Cerebellar nuclear complex (tissue), 1 donor: ENCODE results near the gene PRKCD.

ENCODE experiments used
- DNase-seq, 2 experiments: peaks; one replicate each; lab custom pipeline; 2025; lab: John Stamatoyannopoulos, UW

PRKCD gene

DNA sequence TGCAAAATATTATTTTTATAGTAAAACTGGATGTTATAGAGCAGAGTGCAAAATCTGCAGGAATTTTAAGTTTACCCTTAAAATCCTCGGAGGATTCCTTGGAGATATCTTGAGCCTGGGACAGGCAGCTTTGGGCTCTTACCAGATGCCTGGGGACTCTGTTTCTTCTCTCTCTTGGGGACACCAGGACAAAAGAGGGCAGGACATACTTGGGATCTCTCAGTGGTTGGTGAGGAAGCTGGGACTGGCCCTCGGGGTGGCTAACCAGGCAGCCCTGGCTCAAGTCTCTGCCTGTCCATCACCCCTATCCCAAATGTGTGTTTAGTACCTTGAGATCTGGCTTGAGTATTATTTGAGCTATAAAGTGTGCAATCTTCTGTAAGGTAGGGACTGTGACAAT lies 56.2 kb downstream of the PRKCD start:
- no peak for DNase-seq

DNA sequence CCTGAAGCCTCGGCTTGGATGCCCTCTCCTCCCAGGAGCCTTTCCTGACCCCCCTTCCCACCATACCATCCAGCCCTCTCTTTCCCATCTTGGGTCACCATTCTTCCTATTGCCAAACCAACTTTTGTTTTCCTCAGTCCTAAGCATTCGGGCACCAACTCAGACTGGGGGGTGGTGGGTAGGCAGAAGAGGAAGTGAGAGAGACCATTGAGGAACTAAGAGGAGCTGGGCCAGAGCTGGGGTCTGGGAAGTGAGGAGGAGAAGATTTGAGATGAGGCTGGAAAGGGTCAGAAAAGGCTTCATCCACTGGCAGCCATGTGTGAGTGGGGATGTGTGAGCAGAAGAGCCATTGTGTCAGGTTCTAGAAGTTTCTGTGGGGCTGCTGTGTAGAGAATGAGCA lies 57.1 kb downstream of the PRKCD start:
- no peak for DNase-seq

DNA sequence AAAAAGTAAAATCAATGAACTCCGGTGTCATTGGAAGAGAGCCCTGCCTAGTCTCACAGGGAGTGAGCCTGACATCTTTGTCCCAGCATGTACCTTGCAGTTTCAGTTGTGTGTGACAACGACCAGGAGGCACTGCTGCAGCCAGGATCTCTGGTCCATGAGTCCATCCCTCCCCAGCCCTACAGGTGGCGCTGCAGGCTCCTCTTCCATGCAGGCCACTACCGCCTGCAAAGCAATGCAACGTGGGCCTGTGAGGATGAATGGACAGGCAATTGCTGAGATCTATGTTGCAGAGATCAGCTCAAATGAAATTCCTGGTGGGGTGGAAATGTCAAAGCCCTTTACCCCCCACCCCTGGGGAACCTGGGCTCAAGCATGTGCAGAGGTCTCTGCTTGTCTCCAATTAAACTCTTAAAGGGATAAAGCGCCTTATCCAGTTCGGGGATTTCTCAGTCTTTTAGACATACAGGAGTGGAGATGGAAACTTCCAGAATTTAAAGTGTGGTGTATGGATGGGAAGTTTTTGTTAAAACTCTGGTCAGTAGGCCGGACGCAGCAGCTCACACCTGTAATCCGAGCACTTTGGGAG lies 59.0 kb downstream of the PRKCD start:
- no peak for DNase-seq

DNA sequence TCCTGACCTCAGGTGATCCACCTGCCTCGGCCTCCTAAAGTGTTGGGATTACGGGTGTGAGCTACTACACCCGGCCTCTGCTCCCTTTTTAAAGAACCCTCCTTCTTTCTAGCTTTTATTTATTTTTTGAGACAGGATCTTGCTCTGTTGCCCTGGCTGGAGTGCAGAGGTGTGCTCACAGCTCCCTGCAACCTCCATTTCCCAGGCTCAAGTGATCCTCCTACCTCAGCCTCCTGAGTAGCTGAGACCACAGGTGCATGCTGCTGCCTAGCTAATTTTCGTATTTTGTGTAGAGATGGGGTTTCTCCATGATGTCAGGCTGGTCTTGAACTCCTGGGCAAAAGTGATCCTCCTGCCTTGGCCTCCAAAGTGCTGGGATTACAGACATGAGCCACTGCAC lies 60.3 kb downstream of the PRKCD start:
- DNase-seq, result no peak

DNA sequence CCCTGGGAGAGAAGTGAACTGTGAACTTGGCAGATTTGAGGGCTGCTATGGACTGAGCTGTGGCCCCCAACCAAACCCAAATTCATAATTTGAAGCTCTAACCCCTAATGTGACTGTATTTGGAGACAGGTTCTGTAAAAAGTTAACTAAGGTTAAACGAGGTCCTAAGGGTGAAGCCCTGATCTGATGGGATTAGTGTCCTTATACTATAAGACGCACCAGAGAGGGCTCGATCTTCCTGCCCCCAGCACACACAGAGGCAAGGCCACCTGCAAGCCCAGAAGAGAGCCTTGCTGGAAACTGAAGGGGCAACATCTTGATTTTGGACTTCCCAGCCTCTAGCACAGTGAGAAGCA lies 60.8 kb downstream of the PRKCD start:
- no peak for DNase-seq

DNA sequence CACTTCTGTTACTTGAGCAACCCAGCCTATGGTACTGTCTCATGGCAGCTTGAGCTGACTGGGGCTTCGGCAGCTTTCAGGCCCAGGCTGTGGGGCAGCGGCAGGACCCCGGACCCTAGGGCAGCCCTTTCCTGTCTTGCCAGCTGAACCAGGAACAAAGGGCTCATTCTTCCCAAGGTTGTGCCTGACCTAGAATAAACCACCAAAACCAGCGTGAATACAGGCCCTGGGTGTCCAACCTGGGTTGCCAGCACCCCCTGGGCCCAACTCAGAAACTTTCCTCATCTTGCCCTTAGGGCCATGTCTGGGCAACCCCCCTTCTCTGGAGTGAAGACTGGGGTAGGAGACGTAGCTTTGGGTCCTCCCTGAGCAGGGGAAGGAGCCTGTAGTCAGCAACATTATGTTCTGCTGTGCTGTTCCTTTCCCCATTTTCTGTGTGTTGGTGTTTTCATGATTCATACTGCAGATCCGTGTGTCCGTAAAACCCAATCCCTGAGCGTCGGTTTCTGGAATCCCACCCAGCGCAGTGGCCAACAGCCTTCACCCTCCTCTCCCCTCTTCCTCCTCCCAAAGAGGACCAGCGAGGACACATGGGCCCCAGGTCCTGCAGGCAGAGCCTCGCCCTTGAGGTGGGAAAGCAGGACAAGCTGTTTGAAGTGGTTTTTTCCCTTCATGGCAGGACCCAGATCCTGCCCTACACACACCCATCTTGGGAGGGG lies 61.3 kb downstream of the PRKCD start:
- no peak for DNase-seq

DNA sequence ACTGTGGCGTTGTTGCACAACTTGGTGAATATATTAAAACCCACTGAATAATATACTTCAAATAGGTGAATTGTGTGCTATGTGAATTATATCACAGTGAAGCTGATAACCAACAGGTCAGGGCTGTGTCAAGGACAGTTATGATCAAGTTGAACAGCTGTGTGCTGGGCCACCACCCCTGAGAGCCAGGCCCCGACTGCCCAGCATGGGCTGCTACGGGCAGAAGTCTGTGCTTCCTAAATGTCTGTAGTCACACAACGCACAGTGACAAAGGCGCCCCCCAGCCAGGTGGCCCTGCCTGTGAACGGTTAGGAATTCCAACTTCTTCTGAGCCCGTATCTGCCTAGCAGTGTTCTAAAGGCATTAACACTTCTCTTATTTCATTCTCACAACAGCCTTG lies 62.0 kb downstream of the PRKCD start:
- DNase-seq, result no peak

DNA sequence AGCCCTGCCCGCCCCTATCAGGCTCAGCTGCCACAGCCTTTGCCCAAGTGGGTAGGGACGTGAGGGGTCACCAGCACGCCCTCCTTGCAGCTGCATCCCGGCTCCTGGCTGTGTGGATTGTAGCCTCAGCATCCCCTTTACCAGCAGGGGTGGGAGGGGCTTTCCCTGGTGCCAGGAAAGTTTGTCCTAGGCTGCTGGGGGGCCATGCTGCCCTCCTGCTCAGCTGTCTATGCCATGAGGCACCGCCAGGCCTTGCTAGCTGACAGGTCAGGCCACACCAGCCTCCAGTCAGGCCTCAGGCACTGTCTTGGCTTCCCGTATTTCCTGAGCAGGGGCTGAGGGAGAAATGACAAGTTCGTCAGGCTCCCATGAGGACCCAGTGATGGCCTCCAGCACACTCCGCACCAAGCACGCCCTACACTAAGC lies 62.5 kb downstream of the PRKCD start:
- DNase-seq, result no peak

DNA sequence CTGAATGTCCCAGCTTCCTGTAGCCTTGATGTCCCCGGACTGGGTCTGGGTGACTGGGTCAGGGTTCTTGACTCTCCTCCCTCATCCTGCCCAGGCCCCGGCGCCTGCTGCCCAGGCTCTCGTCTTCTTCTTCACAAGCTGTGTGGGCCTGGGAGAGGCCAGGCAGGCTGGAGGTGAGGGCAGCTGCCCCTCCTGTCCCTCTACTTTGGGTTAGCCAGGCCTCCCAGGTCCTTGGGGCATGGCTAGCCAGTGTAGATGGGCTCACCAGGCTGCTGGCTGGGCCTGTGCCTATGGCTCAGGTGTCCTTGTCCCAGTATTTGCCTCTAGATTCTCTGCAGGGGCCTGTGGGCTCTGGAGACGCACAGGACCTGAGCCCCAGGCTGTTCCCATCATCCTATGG lies 63.0 kb downstream of the PRKCD start:
- DNase-seq, result no peak

DNA sequence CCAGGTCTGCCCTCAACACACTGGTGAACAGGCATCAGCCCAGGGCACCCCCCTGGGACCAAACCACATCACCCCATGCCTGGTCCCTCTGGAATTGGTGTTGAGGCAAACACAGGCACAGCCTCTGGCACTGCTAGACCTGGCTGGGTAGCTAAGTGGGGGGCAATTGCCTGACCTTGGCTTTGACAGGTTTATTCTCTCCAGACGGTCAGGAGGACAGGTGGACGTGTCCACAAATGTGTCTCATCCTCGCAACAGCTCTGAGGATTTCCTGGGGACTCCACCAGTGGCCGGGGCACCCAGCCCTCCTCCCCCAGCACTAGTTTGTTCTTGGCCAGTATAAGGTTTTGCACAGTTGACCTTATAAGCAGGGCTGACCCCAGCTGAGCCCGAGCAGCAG lies 63.5 kb downstream of the PRKCD start:
- no peak for DNase-seq

DNA sequence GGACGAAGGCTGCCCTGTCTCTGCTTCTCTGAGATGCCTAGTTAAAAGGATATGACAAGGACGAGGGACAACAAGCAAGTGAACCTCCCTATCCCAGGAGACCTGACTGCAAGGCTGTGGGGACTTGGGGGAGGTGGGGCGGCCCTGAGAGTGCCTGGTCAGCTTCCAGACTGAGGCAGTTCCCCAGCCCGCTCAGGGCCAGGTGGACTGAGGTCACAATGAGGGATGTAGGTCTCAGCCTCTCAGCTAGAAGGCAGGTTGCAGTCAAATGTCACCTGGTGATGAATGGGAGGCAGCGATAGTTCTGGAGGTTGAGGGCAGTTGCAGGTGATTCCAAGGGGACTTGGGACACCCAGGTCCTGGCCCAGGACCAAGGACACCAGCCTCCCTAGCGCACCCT lies 64.2 kb downstream of the PRKCD start:
- DNase-seq, result no peak

DNA sequence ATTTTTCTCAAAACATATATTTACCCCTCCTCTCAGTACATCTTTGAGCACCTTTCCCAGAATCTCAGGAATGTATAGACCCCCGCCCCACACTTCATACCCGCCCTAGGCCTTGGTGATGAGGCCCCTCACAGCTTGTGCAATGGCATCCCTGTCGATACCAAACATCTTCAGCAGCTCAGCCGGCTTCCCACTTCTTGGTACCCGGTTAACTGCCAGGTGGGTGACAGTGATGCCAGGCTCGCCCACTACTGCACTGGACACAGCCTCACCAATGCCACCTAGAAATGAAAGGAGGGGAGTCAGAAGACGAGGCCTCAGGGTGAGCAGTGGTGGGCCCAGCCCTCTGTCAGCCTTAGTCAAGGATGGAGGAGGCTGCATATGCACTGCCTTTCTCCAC lies 64.6 kb downstream of the PRKCD start:
- no peak for DNase-seq

DNA sequence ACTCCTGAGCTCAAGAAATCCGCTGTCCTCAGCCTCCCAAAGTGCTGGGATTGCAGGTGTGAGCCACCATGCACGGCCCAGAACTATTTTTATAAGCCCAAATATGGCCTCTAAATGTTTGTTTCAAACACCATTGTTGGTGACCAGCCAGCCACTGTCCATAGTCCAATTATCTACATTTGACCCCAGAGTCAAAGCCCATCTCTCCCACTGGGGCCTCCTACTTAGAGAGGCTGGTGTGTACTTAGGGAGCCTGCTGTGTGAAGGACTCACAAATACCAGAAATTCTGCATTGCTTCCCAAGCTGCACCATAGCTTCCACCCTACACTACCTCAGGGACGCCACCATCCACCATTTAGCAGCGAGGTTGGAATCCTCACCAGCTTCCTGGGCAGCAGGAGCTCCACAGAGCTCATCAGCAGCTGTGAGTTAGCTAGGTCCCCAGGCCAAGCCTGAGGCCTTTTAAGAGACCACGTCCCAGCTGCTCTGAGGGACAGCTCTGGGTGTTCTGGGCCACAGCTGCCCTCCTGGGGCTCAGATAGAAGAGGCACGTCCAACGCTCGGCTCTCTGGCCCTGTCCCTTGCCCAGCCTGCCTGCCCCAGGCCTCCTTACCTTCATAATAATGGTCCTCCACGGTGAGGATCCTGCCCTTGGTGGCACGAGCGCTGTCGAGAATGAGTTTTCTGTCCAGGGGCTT lies 65.3 kb downstream of the PRKCD start:
- no peak for DNase-seq

DNA sequence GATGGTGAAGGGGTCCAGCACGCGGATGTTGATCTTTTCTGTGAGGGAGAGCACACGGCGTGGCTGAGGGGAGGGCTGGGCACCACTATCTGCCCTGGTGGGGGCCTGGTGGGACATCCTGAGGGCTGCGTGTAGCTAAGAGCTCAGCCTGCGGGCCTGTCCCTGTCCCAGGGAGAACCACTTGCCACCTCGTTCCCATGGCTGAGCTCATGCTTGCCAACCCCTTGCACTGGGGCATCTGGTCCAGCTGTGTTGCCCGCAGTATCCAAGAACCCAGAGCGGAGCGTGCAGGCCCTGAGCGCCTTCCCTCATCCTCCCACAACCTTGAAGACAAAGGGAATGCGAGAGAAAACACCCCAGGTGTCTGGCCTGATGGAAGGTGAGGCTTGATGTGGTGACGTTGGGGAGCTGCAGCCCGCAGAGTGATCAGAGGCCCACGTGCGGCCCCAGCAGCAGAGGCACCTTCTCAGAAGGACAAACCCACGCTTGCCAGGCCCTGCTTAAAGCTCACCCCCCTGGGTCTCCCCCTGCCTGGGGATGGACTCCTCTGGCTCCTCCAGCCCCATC lies 65.9 kb downstream of the PRKCD start:
- no peak for DNase-seq

DNA sequence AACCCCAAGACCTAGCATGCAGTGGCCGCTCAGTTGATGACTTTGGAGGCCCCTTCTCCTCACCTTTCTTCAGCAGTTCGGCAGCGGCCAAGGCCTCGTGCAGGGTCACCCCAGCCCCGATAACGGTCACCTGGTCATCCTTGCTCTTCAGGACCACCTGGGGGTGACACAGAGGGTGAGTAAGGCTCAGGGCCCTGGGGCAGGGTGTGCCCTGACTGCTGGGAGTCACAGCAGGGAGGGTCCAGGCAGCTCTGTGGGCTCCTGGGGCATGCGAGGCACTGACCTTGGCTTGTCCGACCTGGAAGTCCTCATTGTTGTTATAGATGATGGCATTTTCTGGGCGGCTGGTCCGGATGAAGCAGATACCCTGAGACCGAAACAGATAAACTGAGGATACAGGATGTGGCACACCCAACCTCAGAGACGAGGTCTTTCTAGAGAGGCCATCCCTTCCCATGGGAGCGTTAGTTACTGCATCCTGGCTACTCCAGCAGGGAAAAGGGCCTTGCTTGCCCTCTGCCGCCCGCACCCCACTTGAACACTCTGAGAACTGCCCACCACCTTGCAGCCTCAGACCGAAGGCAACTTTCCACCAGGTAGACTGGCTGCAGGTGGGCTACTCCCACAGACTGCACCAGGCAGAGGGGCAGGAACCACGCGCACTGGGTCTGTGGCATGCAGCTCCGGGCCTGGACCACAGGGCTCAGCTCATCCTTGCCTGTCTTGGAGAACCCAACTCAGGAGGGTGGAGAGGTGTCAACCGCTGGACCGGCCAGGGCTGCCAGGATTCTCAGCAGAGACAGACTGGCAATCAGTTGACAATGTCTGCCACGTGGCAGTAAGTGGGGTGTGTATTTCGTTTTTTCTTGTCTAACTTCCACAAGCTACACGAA lies 67.2 kb downstream of the PRKCD start:
- no peak for DNase-seq

DNA sequence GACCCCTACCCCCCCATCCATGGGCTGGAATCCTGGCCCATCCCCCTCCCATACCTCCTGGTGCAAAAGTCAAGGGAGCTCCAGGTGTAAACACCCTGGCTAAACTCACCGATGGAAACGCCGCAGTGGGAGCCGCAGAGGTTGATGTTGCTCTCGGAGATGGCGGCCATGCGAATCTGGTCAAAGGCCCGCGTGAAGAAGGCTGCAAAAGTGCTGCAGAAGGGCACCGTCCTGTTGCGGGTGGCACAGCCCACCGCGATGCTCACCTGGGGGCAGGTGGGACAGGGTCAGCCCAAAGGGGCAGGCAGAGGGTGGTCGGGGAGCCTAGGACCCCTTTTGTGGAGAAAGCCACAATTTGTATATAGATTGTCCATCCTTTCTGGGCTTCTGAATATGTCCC lies 68.2 kb downstream of the PRKCD start:
- no peak for DNase-seq

DNA sequence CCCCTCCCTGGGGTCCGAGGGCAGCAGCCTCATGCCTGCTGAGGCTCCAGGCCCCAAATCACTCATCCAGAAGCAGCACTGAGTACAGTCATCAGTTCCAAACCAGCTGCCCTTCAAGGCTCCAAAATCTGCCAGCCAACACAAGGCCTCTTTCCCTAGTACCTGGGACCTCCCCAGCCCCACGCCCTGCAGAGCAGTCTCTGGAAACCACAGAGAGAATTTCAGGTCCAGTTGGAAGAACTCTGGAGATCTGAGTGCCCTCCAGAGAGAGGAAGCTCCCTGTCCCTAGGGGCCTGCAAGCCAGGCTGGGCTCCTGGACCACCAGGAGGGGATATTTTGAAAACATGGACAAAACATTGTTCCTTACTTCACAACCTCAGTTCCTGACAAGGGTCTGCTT lies 68.6 kb downstream of the PRKCD start:
- no peak for DNase-seq

DNA sequence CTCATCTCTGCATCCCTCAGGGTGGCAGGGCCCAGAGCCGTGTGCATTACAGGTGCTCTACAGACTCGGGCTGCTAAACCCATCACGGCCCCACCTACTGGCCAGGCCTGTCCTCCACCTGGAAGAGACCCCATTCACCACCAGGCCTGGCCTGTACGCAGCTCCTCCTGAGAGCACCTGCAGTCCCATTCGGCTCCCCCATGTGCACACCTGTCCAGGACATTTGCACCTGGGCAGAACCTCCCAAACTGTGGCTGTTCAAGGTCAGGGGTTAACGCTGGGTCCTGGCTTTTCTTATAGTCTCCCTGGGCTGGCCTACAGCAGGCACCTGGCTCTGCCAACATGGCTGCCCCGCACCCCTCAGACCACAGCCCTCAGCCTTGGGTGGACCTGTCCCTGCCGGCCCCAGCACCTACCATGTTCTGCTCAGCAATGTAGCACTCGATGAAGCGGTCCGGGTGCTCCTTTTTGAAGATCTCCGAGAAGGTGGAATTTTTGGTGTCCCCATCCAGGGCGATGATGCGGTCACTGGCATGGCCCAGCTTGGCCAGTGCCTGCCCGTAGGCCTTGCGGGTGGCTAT lies 69.1 kb downstream of the PRKCD start:
- DNase-seq, result no peak

DNA sequence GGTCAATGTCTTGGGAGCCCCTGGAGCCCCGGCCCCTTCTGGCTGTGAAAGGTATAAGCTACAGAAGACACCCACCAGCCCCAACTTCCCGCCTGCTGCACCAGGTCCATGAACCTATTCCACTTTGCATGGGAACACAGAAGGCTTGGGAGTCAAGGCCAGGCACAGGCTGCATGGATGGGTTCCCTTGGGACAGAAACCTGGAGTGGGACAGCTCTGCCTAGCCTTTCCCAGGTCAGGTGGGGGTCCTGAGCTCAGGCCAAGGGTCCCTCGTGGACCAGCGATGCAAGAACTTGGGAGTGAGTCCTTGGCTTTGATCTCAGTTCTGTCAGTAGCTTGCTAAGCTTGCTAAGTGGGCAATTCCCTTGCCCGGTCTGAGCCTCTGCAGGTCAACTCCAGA lies 69.8 kb downstream of the PRKCD start:
- no peak for DNase-seq

DNA sequence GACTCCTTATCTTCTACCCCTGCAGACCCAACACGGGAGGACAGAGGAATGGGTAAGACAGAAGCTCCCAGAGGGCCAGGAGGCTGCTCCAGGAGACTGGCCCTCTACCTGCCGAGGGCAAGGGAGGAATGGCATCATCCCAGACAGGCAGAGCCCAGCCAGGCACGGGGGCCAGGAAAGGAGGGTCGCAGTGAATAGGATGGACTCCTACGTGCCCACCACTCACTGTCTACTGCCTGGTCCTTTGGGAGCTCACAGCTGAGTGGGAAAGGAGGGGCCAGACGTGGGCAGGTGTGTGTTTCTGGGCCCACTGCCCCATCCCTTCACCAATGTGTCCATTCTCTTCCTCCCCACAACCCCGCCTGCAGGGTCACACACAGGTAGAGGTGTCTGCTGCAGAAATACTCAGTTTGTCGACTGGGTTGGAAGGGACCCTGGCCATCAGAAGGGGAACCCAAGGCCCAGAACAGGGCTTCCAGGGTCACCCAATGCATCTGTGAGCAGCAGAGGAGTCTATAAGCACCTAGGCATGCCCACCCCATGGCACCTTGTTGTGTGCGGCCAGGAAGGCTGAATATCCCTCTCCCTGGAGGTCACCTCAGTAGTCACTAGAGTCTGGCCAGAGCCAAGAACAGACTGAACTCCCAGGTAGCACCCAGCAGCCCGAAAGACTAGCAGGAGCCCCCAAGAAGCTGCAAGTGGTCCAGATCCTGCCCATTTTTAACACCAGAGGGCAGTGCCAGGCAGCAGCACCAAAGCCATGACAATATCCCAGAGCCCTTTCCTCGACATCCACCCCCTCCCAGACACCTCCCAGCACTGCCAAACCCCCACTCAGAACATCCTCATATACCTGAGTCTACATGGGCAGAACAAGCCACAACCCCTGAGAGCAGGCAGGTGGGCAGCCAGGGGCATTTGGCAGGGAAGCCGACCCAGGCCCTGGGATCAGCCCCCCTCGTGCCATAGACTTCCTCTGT lies 70.8 kb downstream of the PRKCD start:
- DNase-seq, result no peak
